B cell (primary cell): ENCODE data around the gene SLC12A7. TPM values are rescaled to one million over a fixed set of nuclear protein-coding genes. Genes with fewer than 3 reads are reported as not detected.

ENCODE experiments used
- ATAC-seq: fragments of 200-7000 bp; cut with Tn5 transposase; one replicate; pipeline ENCODE4 v1.10.0; 2021; ENCODE audit warnings: low read depth, mild to moderate bottlenecking, moderate number of reproducible peaks, moderate library complexity
- CTCF ChIA-PET: fragments of 350-600 bp; sonication (Branson Sonifier 250); formaldehyde crosslinking; loops from one replicate; lab custom pipeline; 2021; ENCODE audit warnings: antibody characterized with exemption, inconsistent platforms; lab: Charles Lee
- POLR2A ChIA-PET: fragments of 350-600 bp; sonication (Branson Sonifier 250); formaldehyde crosslinking; loops from one replicate; lab custom pipeline; 2021; ENCODE audit warnings: antibody characterized with exemption; lab: Charles Lee
- DNase-seq: peaks from one replicate; pipeline ENCODE4 v3.0.0; 2013
- H2AFZ ChIP-seq: 2 replicates; pipeline ENCODE4 v1.6.1; 2012; ENCODE audit warnings: mild to moderate bottlenecking, low read depth, low read length; ENCODE audit not compliant: insufficient read depth, poor library complexity, severe bottlenecking
- H3K27ac ChIP-seq, 2 donors: 1 replicate in 1 of 2; 2 replicates in 1 of 2; pipeline ENCODE4 v1.5.1; 2012 to 2013; ENCODE audit warnings: low read length in 2 of 2, mild to moderate bottlenecking in 2 of 2, moderate library complexity in 1 of 2
- H3K27me3 ChIP-seq, 4 experiments: fragments of 200-600 bp in 1 of 4; sonication (generic) in 1 of 4; replicated peaks in 1 of 4; 1 replicate in 2 of 4; 2 replicates in 2 of 4; pipeline versions ENCODE4 v1.6.1 to v1.7.0; 2013 to 2016; ENCODE audit warnings: low read length in 3 of 4, mild to moderate bottlenecking in 2 of 4, mixed read lengths in 1 of 4, moderate library complexity in 1 of 4; ENCODE audit not compliant: insufficient read depth in 4 of 4, control insufficient read depth in 3 of 4; ENCODE audit errors: control extremely low read depth in 1 of 4
- H3K36me3 ChIP-seq, 2 experiments: replicated peaks in 1 of 2; 1 replicate in 1 of 2; 2 replicates in 1 of 2; pipeline versions ENCODE4 v1.6.1 to v1.7.1; 2013; ENCODE audit warnings: low read length in 1 of 2; ENCODE audit not compliant: insufficient read depth in 2 of 2, control insufficient read depth in 1 of 2; ENCODE audit errors: control extremely low read depth in 1 of 2, extremely low read depth in 1 of 2
- H3K4me1 ChIP-seq, 2 donors: fragments of 200-600 bp in 1 of 2; sonication (generic) in 1 of 2; 1 replicate in 1 of 2; 2 replicates in 1 of 2; pipeline versions ENCODE4 v1.5.1 to v1.6.1; 2013 to 2017; ENCODE audit warnings: low read length in 2 of 2; ENCODE audit not compliant: control insufficient read depth in 2 of 2, insufficient read depth in 2 of 2
- H3K4me2 ChIP-seq: replicated peaks from 2 replicates; pipeline ENCODE3; 2012; ENCODE audit warnings: mild to moderate bottlenecking, low read depth, low read length; ENCODE audit not compliant: poor library complexity, severe bottlenecking
- H3K4me3 ChIP-seq, 5 experiments: fragments of 200-600 bp in 1 of 5; sonication (generic) in 1 of 5; 1 replicate in 3 of 5; 2 replicates in 2 of 5; pipeline versions ENCODE4 v1.5.1 to v1.7.0; 2011 to 2016; ENCODE audit warnings: low read length in 4 of 5, mild to moderate bottlenecking in 4 of 5, low read depth in 2 of 5, control low read depth in 1 of 5, moderate library complexity in 1 of 5; ENCODE audit not compliant: insufficient read depth in 1 of 5; ENCODE audit errors: control extremely low read depth in 1 of 5, extremely low read depth in 1 of 5
- H3K79me2 ChIP-seq: fragments of 200-600 bp; sonication (generic); one replicate; pipeline ENCODE4 v1.6.0; 2016; ENCODE audit warnings: low read length; ENCODE audit not compliant: control insufficient read depth, insufficient read depth
- H3K9ac ChIP-seq: fragments of 200-600 bp; sonication (generic); 2 replicates; pipeline ENCODE4 v1.6.1; 2017; ENCODE audit warnings: mild to moderate bottlenecking, low read length, moderate library complexity
- H3K9me3 ChIP-seq, 3 donors: one replicate each; pipeline versions ENCODE4 v1.6.1 to v1.7.1; 2013; ENCODE audit warnings: low read length in 2 of 3; ENCODE audit not compliant: control insufficient read depth in 2 of 3, insufficient read depth in 1 of 3; ENCODE audit errors: control extremely low read depth in 1 of 3
- H4K20me1 ChIP-seq: 2 replicates; pipeline ENCODE4 v1.6.0; 2012; ENCODE audit warnings: mild to moderate bottlenecking, low read length; ENCODE audit not compliant: insufficient read depth, control insufficient read depth, poor library complexity, severe bottlenecking
- H3K27ac Mint-ChIP-seq: one replicate; pipeline ENCODE4 v1.8.0; 2021; ENCODE audit warnings: mixed read lengths
- H3K27me3 Mint-ChIP-seq: one replicate; pipeline ENCODE4 v1.8.0; 2021; ENCODE audit warnings: mixed read lengths
- H3K4me1 Mint-ChIP-seq: one replicate; pipeline ENCODE4 v1.8.0; 2021; ENCODE audit warnings: mixed read lengths
- H3K4me3 Mint-ChIP-seq: one replicate; pipeline ENCODE4 v1.8.0; 2021; ENCODE audit warnings: mixed read lengths
- H3K9me3 Mint-ChIP-seq: one replicate; pipeline ENCODE4 v1.8.0; 2022; ENCODE audit warnings: mixed read lengths; ENCODE audit not compliant: insufficient read depth
- EZH2 ChIP-seq: IDR thresholded peaks from 2 replicates; pipeline ENCODE4 v1.6.1; 2012; ENCODE audit warnings: borderline replicate concordance, low read depth, mild to moderate bottlenecking, moderate library complexity, low read length; ENCODE audit not compliant: insufficient read depth, poor library complexity, severe bottlenecking
- WGBS: methylation state at CpG from one replicate; pipeline ENCODE4 v1.1.5; 2013; ENCODE audit warnings: missing lambda C conversion rate; ENCODE audit not compliant: insufficient coverage; 5-methylcytosine and 5-hydroxymethylcytosine counted together
- intact Hi-C: fragments of 100-400 bp; cut with micrococcal nuclease; formaldehyde crosslinking; loops from one replicate; pipeline ENCODE4 v1.10.0; 2022
- polyA plus RNA-seq: library from polyadenylated mRNA; depleted of rRNA; stranded (reverse); fragments of >200 nt; gene quantifications from 2 replicates; pipeline ENCODE4 v1.2.3, GENCODE V29; 2012
- total RNA-seq, 2 donors: library from RNA; stranded (reverse); fragments of 120-200 nt in 1 of 2; gene quantifications; 1 replicate in 1 of 2; 2 replicates in 1 of 2; pipeline versions ENCODE4 v1.2.3 to v1.2.4, GENCODE V29; 2013 to 2022
- TF ChIP-seq, protein P1 (sequence below): fragments of 200-600 bp; IDR thresholded peaks from one replicate; pipeline ENCODE4 v1.8.0; 2022; ENCODE audit warnings: antibody characterized with exemption, mild to moderate bottlenecking

Gene SLC12A7
- total and polyA plus RNA-seq, 2 donors (not counting 1 experiment from before 2014, with no cell fraction given): 25.5 to 34.4 TPM

DNA sequence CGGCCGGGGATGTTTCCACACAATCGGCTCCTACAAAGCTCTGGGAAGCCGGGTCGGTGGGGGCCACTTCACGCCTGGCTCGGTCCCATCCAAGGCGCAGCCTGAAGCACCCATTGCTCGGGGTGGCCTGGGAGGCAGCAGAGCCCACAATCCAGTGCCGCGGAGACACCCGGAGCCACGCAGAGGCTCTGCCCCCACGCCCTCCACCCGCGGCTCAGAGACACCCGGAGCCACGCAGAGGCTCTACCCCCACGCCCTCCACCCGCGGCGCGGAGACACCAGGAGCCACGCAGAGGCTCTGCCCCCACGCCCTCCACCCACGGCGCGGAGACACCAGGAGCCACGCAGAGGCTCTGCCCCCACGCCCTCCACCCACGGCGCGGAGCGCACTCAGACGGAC lies 31.9 kb downstream of the SLC12A7 start:
- no peaks in the 10 kb centered on the region for H3K36me3 ChIP-seq
- H3K9ac ChIP-seq: no peak overlapping the region
- H2AFZ ChIP-seq: no peak overlapping the region
- H3K27ac Mint-ChIP-seq: no peak overlapping the region
- ATAC-seq (no peak), DNase-seq (no peak)
- no peaks in the 10 kb centered on the region for H4K20me1 ChIP-seq
- CTCF ChIA-PET: no interaction called here
- H3K9me3 Mint-ChIP-seq: no peaks in the 10 kb centered on the region
- no peaks in the 10 kb centered on the region for H3K79me2 ChIP-seq
- H3K4me3 ChIP-seq: no peak overlapping the region
- H3K9me3 ChIP-seq: peaks cover 0 to 9% (median 0%) of the 10 kb centered on the region in 3 donors
- H3K27me3 Mint-ChIP-seq: no peaks in the 10 kb centered on the region
- no peak overlapping the region for H3K4me3 Mint-ChIP-seq
- no peaks in the 10 kb centered on the region for H3K27me3 ChIP-seq
- no peaks in the 10 kb centered on the region for H3K4me1 Mint-ChIP-seq
- WGBS: 92% methylated on average over 21 of the region's 35 CpGs
- POLR2A ChIA-PET: no interaction called here
- no peak overlapping the region for H3K4me2 ChIP-seq
- H3K4me1 ChIP-seq: no peaks in the 10 kb centered on the region
- H3K27ac ChIP-seq: no peak overlapping the region
- intact Hi-C loops: no loop called here
- TF ChIP-seq, protein P1, sequence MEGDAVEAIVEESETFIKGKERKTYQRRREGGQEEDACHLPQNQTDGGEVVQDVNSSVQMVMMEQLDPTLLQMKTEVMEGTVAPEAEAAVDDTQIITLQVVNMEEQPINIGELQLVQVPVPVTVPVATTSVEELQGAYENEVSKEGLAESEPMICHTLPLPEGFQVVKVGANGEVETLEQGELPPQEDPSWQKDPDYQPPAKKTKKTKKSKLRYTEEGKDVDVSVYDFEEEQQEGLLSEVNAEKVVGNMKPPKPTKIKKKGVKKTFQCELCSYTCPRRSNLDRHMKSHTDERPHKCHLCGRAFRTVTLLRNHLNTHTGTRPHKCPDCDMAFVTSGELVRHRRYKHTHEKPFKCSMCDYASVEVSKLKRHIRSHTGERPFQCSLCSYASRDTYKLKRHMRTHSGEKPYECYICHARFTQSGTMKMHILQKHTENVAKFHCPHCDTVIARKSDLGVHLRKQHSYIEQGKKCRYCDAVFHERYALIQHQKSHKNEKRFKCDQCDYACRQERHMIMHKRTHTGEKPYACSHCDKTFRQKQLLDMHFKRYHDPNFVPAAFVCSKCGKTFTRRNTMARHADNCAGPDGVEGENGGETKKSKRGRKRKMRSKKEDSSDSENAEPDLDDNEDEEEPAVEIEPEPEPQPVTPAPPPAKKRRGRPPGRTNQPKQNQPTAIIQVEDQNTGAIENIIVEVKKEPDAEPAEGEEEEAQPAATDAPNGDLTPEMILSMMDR: no peak
- TF ChIP-seq EZH2: no peak

DNA sequence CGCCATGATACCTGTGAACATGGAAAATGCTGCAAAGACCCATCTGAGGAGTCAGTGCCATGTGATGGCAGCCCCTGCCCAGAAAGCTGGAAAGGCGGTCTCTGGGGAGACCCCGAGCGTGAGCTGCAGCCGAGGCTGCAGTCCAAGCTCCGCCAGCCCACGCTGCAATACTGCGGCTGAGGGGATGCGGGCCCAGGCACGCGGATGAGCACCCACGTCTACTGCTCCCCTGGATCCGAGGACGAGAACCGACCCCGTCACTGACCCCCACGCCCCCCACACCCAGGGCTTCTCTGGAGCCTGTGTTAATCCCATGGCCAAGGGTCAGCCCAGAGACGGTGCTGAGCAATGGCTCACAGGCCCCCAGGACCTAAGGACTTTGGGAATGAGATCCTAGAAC lies 32.4 kb downstream of the SLC12A7 start:
- Histone ChIP-seq H3K27ac (no peak overlapping the region), H3K4me3 (no peak overlapping the region), H3K36me3 (no peaks in the 10 kb centered on the region), H3K79me2 (no peaks in the 10 kb centered on the region), H3K9me3 (peaks cover 0 to 9% (median 0%) of the 10 kb centered on the region in 3 donors), H3K27me3 (no peaks in the 10 kb centered on the region), H4K20me1 (no peaks in the 10 kb centered on the region), H2AFZ (no peak overlapping the region), H3K4me2 (no peak overlapping the region), H3K9ac (no peak overlapping the region), H3K4me1 (no peaks in the 10 kb centered on the region)
- H3K27ac Mint-ChIP-seq: no peak overlapping the region
- H3K9me3 Mint-ChIP-seq: no peaks in the 10 kb centered on the region
- H3K4me3 Mint-ChIP-seq: no peak overlapping the region
- DNase-seq (no peak), ATAC-seq (no peak)
- no peaks in the 10 kb centered on the region for H3K27me3 Mint-ChIP-seq
- TF ChIP-seq, protein P1: no peak
- no peak for TF ChIP-seq EZH2
- intact Hi-C loops: no loop called here
- 97% methylated on average over 18 of the region's 18 CpGs for WGBS
- POLR2A ChIA-PET: no interaction called here
- H3K4me1 Mint-ChIP-seq: no peaks in the 10 kb centered on the region
- CTCF ChIA-PET: no interaction called here
